Measurements from ENCODE around the gene CLEC9A.

CLEC9A gene

DNA sequence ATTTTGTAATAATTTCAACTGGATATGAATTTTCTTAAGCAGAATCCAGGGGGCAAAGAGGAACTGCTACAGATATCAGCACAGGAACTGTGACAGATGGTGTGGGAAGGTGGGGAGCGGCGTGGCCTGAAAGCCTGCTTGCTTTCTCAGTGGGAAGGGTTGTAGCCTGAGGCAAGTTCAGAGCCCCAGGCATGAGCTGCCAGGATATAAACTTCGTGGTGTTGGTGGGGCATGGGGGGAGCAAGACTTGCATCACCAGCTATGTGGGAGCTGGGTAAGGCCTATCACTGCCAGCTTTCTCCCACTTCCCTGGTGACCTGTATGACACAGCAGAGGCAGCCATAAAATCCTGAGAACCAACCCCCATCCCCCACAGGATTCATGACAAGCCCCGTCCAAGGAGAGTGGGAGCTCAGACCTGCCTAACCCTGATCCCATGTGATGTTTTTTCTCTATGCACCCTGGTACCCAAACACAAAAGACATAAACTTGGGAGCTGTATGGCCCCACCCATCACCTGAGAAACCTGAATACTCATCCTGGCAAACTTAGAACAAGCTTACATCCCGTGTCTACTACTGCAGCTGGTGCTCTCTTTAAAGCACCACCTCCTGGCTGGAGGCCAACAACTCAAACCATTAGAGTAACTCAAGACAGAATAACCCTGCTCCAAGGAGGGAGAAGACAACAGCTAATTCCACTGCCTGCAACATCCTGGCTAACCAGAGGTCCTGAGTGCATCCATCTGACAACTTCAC lies 51.8 kb downstream of the CLEC9A start:
- no peak overlapping the region for H3K4me3 ChIP-seq (ENCODE audit: control insufficient read depth, low read depth, low read length)
- TF ChIP-seq, protein P1, sequence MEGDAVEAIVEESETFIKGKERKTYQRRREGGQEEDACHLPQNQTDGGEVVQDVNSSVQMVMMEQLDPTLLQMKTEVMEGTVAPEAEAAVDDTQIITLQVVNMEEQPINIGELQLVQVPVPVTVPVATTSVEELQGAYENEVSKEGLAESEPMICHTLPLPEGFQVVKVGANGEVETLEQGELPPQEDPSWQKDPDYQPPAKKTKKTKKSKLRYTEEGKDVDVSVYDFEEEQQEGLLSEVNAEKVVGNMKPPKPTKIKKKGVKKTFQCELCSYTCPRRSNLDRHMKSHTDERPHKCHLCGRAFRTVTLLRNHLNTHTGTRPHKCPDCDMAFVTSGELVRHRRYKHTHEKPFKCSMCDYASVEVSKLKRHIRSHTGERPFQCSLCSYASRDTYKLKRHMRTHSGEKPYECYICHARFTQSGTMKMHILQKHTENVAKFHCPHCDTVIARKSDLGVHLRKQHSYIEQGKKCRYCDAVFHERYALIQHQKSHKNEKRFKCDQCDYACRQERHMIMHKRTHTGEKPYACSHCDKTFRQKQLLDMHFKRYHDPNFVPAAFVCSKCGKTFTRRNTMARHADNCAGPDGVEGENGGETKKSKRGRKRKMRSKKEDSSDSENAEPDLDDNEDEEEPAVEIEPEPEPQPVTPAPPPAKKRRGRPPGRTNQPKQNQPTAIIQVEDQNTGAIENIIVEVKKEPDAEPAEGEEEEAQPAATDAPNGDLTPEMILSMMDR (conservative IDR thresholded peaks at IDR 0.05; ENCODE audit: control insufficient read depth, insufficient read depth, low read depth, low read length) = no peak
- DNase-seq (ENCODE audit: low read depth) = no peak

DNA sequence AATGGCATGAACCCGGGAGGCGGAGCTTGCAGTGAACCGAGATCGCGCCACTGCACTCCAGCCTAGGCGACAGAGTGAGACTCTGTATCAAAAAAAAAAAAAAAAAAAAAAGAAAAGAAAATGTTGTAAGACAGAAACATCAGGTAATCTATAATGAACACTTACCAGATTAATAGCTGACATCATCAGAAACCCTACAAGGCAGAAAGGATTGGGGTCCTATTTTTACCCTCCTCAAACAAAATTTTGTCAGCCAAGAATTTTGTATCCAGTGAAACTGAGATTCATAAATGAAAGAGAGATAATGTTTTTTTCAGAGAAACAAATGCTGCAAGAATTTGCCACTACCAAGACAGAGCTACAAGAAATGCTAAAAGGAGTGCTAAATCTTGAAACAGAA lies 54.3 kb downstream of the CLEC9A start:
- no peak overlapping the region for H3K4me3 ChIP-seq (ENCODE audit: control insufficient read depth, low read depth, low read length)
- TF ChIP-seq, protein P1 (conservative IDR thresholded peaks at IDR 0.05; ENCODE audit: control insufficient read depth, insufficient read depth, low read depth, low read length) = no peak
- no peak for DNase-seq (ENCODE audit: low read depth)

- H3K4me3 ChIP-seq (ENCODE audit: control insufficient read depth, low read depth, low read length) = no peak overlapping the region
- TF ChIP-seq, protein P1 (conservative IDR thresholded peaks at IDR 0.05; ENCODE audit: control insufficient read depth, insufficient read depth, low read depth, low read length) = no peak
- no peak for DNase-seq (ENCODE audit: low read depth)
Measured at GRCh38 chr12:10086387-10086786, 55.9 kb downstream of the CLEC9A start.

- TF ChIP-seq, protein P1 (conservative IDR thresholded peaks at IDR 0.05; ENCODE audit: control insufficient read depth, insufficient read depth, low read depth, low read length) = no peak
- no peak for DNase-seq (ENCODE audit: low read depth)
Measured at GRCh38 chr12:10088031-10088430, 57.5 kb downstream of the CLEC9A start.

DNA sequence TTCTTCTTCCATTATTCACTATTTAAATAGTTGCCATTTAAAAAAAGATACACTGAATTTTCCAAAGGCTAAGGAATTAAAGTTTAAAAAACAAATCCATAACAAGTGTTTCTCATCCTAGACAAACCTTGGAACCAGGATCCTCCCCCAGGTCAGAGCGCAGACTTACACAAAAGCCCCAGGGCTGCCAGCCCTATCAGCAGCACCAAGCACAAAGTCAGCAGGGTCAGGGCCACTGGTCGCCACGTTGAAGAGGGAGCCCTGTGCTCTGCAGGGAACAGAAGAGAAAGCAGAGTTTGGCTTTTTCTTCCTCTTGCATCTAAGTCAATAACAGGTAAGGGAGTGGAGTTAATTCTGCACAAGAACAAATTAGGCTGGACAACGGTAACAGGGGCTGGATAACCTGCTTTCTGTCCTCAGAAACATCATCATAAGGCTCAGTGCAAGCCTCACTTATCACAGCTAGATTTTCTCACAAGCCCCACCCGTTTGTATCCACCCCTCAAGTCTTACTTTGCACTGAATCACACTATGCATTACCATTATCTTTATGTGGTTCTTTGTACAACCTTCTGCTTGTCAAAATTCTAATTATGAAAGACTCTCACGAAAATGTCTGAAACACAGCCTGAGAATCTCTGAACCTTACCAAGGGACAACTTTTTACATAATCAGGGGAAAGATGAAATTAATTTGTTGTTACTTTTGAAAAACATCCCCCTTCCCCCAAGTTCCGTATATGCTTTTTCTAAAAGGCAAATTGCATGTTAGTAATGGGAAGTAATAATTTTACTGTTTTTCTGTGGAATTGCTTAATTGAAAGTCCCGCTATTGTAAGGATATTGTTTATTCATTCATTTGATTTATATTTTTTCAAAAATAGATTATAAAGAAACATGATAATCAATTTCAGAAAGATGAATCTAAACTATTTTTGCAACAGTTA lies 58.7 kb downstream of the CLEC9A start:
- TF ChIP-seq, protein P1 (conservative IDR thresholded peaks at IDR 0.05; ENCODE audit: control insufficient read depth, insufficient read depth, low read depth, low read length) = no peak
- no peak overlapping the region for H3K4me3 ChIP-seq (ENCODE audit: control insufficient read depth, low read depth, low read length)
- no peak for DNase-seq (ENCODE audit: low read depth)

More at GRCh38 chr12:10088031-10088430, 57.5 kb downstream of the CLEC9A start:
- no peak overlapping the region for H3K4me3 ChIP-seq (ENCODE audit: control insufficient read depth, low read depth, low read length)

DNA sequence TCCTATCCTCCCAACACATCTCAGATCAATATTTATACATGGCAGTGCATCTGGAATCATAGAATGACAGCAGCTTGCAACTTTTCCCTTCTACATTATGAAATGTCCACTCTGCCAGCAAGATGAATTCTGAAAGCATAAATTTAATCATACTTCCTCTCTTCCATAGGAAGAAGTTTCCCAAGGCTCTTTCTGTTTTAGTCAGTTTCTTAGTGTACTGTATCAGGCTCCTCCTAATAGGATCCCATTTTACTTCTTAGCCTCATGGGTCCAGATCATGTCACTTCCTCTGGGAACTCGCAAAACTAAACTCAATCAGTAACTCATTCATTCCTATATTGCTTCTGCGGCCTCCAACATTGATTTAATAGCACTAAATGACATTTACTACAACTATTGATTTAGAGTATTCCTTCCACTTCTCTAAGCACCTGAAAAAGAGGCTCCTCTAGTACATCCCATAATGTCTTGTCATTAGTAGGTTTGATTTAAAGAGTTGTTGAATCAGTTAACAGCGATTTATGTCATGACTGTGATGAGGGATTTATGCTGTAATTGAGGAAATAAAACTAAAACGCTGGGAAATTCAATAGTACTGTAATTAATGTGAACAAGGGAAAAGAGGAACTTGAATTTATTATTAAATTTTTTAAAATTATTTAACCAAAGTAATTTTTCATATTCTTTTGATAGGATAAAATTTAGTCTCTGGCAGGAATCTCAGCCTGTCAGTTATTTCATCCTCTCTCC lies 64.3 kb downstream of the CLEC9A start:
- DNase-seq (ENCODE audit: low read depth) = no peak
- TF ChIP-seq, protein P1 (conservative IDR thresholded peaks at IDR 0.05; ENCODE audit: control insufficient read depth, insufficient read depth, low read depth, low read length) = no peak

More for the DNA sequence above, 64.3 kb downstream of the CLEC9A start:
- no peak overlapping the region for H3K4me3 ChIP-seq (ENCODE audit: control insufficient read depth, low read depth, low read length)

Data from fibroblast of mammary gland (primary cell).